Activated naive CD8-positive, alpha-beta T cell treated with anti-CD3 and anti-CD28 coated beads, Interleukin-2, amount 10 ng/mL, durations not matched to agents 7 days and 5 days (primary cell): Measurements from ENCODE around the gene SMPD3. TPM values are rescaled to one million over a fixed set of nuclear protein-coding genes. Genes with fewer than 3 reads are reported as not detected.

Experiments used
- ATAC-seq: fragments of 150-1000 bp; cut with Tn5 transposase; one replicate; pipeline ENCODE4 v1.10.0; 2021; ENCODE audit warnings: low read depth, moderate library complexity
- POLR2A ChIA-PET: fragments of 350-600 bp; sonication (Branson Sonifier 250); formaldehyde crosslinking; loops from one replicate; lab custom pipeline; 2021; ENCODE audit warnings: antibody characterized with exemption; lab: Charles Lee
- DNase-seq: peaks from one replicate; pipeline ENCODE4 v3.0.0; 2021
- H3K27ac Mint-ChIP-seq: one replicate; pipeline ENCODE4 v1.8.0; 2022; ENCODE audit warnings: mild to moderate bottlenecking, mixed read lengths
- H3K27me3 Mint-ChIP-seq: one replicate; pipeline ENCODE4 v1.8.0; 2022; ENCODE audit warnings: mild to moderate bottlenecking, moderate library complexity, mixed read lengths
- H3K36me3 Mint-ChIP-seq: one replicate; pipeline ENCODE4 v1.8.0; 2021; ENCODE audit warnings: mild to moderate bottlenecking, mixed read lengths
- H3K4me1 Mint-ChIP-seq: one replicate; pipeline ENCODE4 v1.8.0; 2021; ENCODE audit warnings: mixed read lengths
- H3K4me3 Mint-ChIP-seq: one replicate; pipeline ENCODE4 v1.8.0; 2022; ENCODE audit warnings: mild to moderate bottlenecking, moderate library complexity, mixed read lengths
- H3K9me3 Mint-ChIP-seq: one replicate; pipeline ENCODE4 v1.8.0; 2021; ENCODE audit warnings: mixed read lengths
- total RNA-seq, 2 experiments: library from RNA; stranded (reverse); gene quantifications; one replicate each; pipeline ENCODE4 v1.2.3, GENCODE V29; 2021

SMPD3 gene
- total RNA-seq, 2 experiments from 2014 or later = 16.0 to 16.9 TPM

GRCh38 chr16:68369697-68370580 is 78.4 kb downstream of the SMPD3 start:
- ATAC-seq = peak; percentile 28
- H3K9me3 Mint-ChIP-seq = no peaks in the 10 kb centered on the region
- H3K4me1 Mint-ChIP-seq = peaks cover 34% of the 10 kb centered on the region
- peak overlapping the region; percentile 75 for H3K4me3 Mint-ChIP-seq
- POLR2A ChIA-PET = interaction anchor here (0.8 to 3.7 kb wide), 6 partner anchors 8 to 100 kb away, joined by 3 to 27 read pairs (median 5); partner anchors contain the start of genes PRMT7 and SLC7A6OS
- peak; percentile 70 for DNase-seq
- peak overlapping the region; percentile 78 for H3K27ac Mint-ChIP-seq
- H3K27me3 Mint-ChIP-seq = peaks cover 24% of the 10 kb centered on the region
- H3K36me3 Mint-ChIP-seq = peaks cover 5% of the 10 kb centered on the region

- Mint-ChIP-seq H3K27me3 (peaks cover 27% of the 10 kb centered on the region), H3K4me1 (peaks cover 34% of the 10 kb centered on the region), H3K9me3 (no peaks in the 10 kb centered on the region), H3K27ac (peak overlapping the region; percentile 78), H3K36me3 (peaks cover 5% of the 10 kb centered on the region), H3K4me3 (peak overlapping the region; percentile 75)
- DNase-seq (no peak), ATAC-seq (peak; percentile 6)
- POLR2A ChIA-PET = interaction anchor here (0.7 to 3.7 kb wide), 5 partner anchors 13 to 346 kb away, joined by 3 to 27 read pairs (median 4); partner anchors contain the start of genes PRMT7 and SLC7A6OS
Observed at GRCh38 chr16:68369168-68369567, 79.1 kb downstream of the SMPD3 start.

DNA sequence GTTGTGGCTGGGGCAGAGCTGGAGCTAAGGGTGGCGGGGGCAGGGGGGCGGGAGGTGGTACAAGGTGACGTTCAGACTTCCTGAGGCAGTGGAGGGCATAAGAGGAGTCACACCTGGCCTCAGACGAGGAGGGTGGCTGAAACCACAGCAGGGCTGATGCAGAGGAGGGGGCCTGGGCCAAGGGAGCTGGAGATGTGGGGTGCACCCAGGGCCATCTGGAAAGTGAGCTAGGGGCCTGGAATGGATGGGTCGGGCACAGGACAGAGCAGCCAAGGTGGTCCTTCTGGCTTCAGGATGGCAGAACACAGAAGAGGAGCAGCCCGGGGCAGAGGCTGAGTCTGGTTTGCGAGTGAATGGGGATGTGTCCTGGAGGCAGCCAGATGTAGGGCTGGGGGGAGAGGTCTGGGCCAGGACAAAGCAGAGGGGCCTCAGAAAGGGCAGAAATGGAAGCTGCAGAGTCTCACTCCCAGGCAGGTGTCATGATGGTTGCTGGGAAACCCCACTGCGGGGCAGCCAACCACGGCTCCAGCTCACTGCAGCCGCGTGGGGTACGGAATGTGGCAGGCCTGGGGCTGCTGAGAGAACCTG is 79.9 kb downstream of the SMPD3 start:
- POLR2A ChIA-PET = interaction anchor here (0.7 to 3.7 kb wide), 3 partner anchors 12 to 345 kb away, joined by 3 to 27 read pairs (median 4); partner anchors contain the start of genes PRMT7 and SLC7A6OS
- ATAC-seq = no peak
- DNase-seq = peak; percentile 56
- Mint-ChIP-seq H3K27me3 (peaks cover 24% of the 10 kb centered on the region), H3K4me1 (peaks cover 32% of the 10 kb centered on the region), H3K9me3 (no peaks in the 10 kb centered on the region), H3K4me3 (peak overlapping the region; percentile 75), H3K27ac (peak overlapping the region; percentile 62), H3K36me3 (peaks cover 5% of the 10 kb centered on the region)

DNA sequence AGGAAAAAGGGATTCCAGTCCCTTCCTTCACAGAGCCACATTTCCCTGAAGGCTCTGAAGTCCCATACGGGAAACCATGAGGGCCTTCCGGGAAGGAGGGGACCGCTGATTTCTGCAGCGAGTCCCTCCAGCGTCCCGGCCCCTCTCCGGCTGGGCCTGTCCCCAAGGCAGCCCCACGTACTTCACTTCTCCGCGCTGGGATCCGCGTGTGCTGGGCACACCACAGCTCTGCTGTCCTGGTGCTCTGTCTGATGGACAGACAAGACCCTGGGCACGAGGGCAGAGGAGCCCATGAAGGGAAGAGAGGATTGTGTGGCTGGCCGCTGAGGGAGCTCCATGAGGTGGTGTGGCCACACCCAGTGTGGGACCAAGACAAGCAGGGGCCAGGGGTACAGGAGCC is 80.4 kb downstream of the SMPD3 start:
- Mint-ChIP-seq H3K27me3 (peaks cover 22% of the 10 kb centered on the region), H3K4me3 (peak overlapping the region; percentile 75), H3K27ac (peak overlapping the region; percentile 10), H3K36me3 (peaks cover 5% of the 10 kb centered on the region), H3K4me1 (peaks cover 32% of the 10 kb centered on the region), H3K9me3 (no peaks in the 10 kb centered on the region)
- POLR2A ChIA-PET = interaction anchor here (3.7 to 3.8 kb wide), 2 partner anchors 11 to 12 kb away, joined by 15 to 27 read pairs; no protein-coding TSS in a partner anchor
- ATAC-seq (no peak), DNase-seq (peak; percentile 34)

GRCh38 chr16:68367440-68367839 is 80.9 kb downstream of the SMPD3 start:
- peaks cover 21% of the 10 kb centered on the region for H3K27me3 Mint-ChIP-seq
- peak overlapping the region; percentile 10 for H3K27ac Mint-ChIP-seq
- DNase-seq (no peak), ATAC-seq (no peak)
- peaks cover 5% of the 10 kb centered on the region for H3K36me3 Mint-ChIP-seq
- no peak overlapping the region for H3K4me3 Mint-ChIP-seq
- peaks cover 32% of the 10 kb centered on the region for H3K4me1 Mint-ChIP-seq
- no peaks in the 10 kb centered on the region for H3K9me3 Mint-ChIP-seq
- POLR2A ChIA-PET = interaction anchor here (3.8 kb wide), 1 partner anchor 11 kb away, joined by 15 read pairs; no protein-coding TSS in a partner anchor

GRCh38 chr16:68367030-68367429 is 81.3 kb downstream of the SMPD3 start:
- Mint-ChIP-seq H3K27me3 (peaks cover 19% of the 10 kb centered on the region), H3K27ac (no peak overlapping the region), H3K9me3 (no peaks in the 10 kb centered on the region), H3K36me3 (peaks cover 5% of the 10 kb centered on the region), H3K4me1 (peaks cover 32% of the 10 kb centered on the region), H3K4me3 (peak overlapping the region; percentile 35)
- POLR2A ChIA-PET = interaction anchor here (3.8 kb wide), 1 partner anchor 10 kb away, joined by 15 read pairs; no protein-coding TSS in a partner anchor
- DNase-seq = peak; percentile 54
- ATAC-seq = peak; percentile 32

DNA sequence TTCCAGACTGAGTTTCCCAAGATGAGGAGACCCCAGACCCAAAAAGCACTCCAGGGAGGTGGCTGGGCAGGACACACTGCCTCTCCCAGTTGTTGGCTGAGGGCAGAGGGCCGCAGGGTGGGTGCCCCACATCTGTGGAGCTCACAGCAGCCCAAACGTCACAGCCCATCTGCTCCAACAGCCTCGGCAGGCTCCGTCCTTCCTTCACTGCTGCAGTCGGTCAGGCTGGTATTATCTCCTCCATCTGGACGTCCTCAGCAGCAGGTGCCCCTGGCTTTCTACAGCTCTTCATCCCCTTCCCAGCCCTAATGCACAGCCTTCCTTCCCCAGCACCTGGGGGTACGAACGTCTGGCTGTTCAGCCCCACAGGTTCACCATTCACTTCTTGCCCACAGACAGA is 82.2 kb downstream of the SMPD3 start:
- Mint-ChIP-seq H3K36me3 (peaks cover 5% of the 10 kb centered on the region), H3K4me3 (no peak overlapping the region), H3K27ac (no peak overlapping the region), H3K4me1 (peaks cover 32% of the 10 kb centered on the region), H3K27me3 (peaks cover 13% of the 10 kb centered on the region), H3K9me3 (no peaks in the 10 kb centered on the region)
- DNase-seq = peak; percentile 32
- POLR2A ChIA-PET = interaction anchor here (3.8 kb wide), 1 partner anchor 9 kb away, joined by 15 read pairs; no protein-coding TSS in a partner anchor
- ATAC-seq = no peak

DNA sequence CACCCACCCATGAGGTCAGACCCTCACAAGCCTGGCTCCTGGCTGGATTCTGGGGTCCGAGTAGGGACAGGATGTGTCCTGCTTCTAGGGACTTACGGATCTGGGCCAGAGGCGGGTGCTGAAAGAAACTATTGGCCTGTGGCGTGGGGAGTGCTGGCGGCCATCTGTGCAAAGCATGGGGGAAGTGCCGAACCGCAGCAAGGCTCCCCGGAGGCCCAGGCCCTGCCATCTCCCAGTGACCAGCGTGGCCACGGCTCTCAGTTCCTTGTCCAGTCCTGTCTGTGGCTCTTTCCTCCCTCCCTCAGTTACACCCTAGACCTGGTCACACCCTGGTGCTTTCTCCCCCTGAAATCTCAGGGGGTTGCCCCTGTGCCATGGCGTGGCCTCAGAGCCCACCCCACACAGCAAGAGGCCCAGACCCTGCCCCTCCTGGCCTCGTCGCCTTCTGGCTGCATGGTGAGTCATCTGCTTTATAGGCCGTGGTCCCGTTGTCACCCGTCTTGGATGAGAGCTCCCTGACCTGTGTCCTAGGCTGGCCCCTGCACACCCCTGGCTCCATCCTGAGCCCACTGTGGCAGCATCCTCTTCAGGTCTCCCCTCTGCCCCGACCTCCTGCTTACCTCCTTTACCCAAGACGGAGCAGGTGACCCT is 83.0 kb downstream of the SMPD3 start:
- no peak overlapping the region for H3K27ac Mint-ChIP-seq
- H3K36me3 Mint-ChIP-seq = peaks cover 9% of the 10 kb centered on the region
- no peaks in the 10 kb centered on the region for H3K9me3 Mint-ChIP-seq
- H3K4me3 Mint-ChIP-seq = no peak overlapping the region
- H3K27me3 Mint-ChIP-seq = peaks cover 17% of the 10 kb centered on the region
- peak; percentile 31 for DNase-seq
- POLR2A ChIA-PET = interaction anchor here (3.8 kb wide), 1 partner anchor 8 kb away, joined by 15 read pairs; no protein-coding TSS in a partner anchor
- H3K4me1 Mint-ChIP-seq = peaks cover 27% of the 10 kb centered on the region
- ATAC-seq = no peak

- no peaks in the 10 kb centered on the region for H3K9me3 Mint-ChIP-seq
- ATAC-seq (no peak), DNase-seq (peak; percentile 31)
- H3K27me3 Mint-ChIP-seq = peaks cover 17% of the 10 kb centered on the region
- no peak overlapping the region for H3K27ac Mint-ChIP-seq
- H3K4me3 Mint-ChIP-seq = no peak overlapping the region
- peaks cover 22% of the 10 kb centered on the region for H3K4me1 Mint-ChIP-seq
- POLR2A ChIA-PET = interaction anchor here (3.8 kb wide), 1 partner anchor 8 kb away, joined by 15 read pairs; no protein-coding TSS in a partner anchor
- peaks cover 11% of the 10 kb centered on the region for H3K36me3 Mint-ChIP-seq
Observed at GRCh38 chr16:68364561-68364998, 83.7 kb downstream of the SMPD3 start.

GRCh38 chr16:68363658-68364521 is 84.4 kb downstream of the SMPD3 start:
- DNase-seq (peak; percentile 30), ATAC-seq (no peak)
- POLR2A ChIA-PET = interaction anchor here (3.8 kb wide), 1 partner anchor 7 kb away, joined by 15 read pairs; no protein-coding TSS in a partner anchor
- peaks cover 11% of the 10 kb centered on the region for H3K36me3 Mint-ChIP-seq
- peaks cover 15% of the 10 kb centered on the region for H3K4me1 Mint-ChIP-seq
- H3K27me3 Mint-ChIP-seq = peaks cover 17% of the 10 kb centered on the region
- H3K4me3 Mint-ChIP-seq = no peak overlapping the region
- no peak overlapping the region for H3K27ac Mint-ChIP-seq
- H3K9me3 Mint-ChIP-seq = no peaks in the 10 kb centered on the region

DNA sequence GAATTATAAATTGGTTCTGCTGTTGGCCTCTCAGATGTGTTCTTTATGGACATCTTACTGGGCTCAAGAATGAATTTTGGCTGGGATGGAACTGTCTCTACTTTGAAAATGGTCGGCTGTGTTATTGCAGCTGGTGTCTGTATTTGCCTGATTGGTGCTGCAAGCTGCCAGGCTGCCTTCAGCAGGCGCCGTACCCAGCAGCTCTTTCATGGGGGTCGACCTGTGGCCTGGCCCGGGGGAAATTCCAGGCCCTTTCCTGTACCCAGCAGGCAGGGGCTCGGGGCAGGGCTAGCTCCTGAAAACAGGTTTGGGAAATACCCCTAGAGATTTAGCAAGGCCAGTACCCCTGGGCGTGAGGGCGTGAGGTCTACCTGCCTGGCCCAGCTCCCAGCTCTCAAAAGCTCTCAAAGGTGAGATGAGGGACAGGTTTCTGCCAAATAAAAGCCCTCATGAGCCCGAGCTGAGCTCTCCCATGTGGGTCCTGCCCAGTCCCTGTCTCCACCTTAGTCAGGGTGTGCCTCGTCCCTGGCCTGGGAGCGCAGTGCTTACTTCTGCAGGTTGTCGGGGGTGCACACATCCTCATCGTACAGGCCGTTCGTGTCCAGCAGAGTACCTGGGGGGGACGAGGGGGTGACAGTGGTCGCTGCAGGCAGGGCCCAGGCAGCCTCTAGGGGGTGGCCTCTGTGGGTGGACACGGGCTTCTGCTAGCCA is 85.2 kb downstream of the SMPD3 start:
- no peak overlapping the region for H3K4me3 Mint-ChIP-seq
- ATAC-seq (no peak), DNase-seq (peak; percentile 33)
- POLR2A ChIA-PET = interaction anchor here (2.1 kb wide), 1 partner anchor 8 kb away, joined by 7 read pairs; no protein-coding TSS in a partner anchor
- H3K9me3 Mint-ChIP-seq = no peaks in the 10 kb centered on the region
- H3K4me1 Mint-ChIP-seq = peaks cover 13% of the 10 kb centered on the region
- H3K27ac Mint-ChIP-seq = no peak overlapping the region
- H3K27me3 Mint-ChIP-seq = peaks cover 17% of the 10 kb centered on the region
- H3K36me3 Mint-ChIP-seq = peaks cover 10% of the 10 kb centered on the region
